Stomach (tissue), 9 donors: ENCODE results near the gene NAA35. TPM values are rescaled to one million over a fixed set of nuclear protein-coding genes. Genes with fewer than 3 reads are reported as not detected.
"Not testable (repeated sequence)": the region's sequence is repeated elsewhere in the genome, so short reads cannot be mapped to it uniquely, and the experiment has no call there.

ENCODE experiments used
- DNase-seq, 2 donors: peaks; one replicate each; pipeline versions ENCODE4 v3.0.0 to v3.0.0-alpha.2; 2013 to 2019
- H3K27ac ChIP-seq, 5 donors: fragments of 200-600 bp in 4 of 5; sonication (generic) in 4 of 5; one replicate each; pipeline ENCODE4 v1.5.1; 2013 to 2019; ENCODE audit warnings: mild to moderate bottlenecking in 1 of 5, moderate library complexity in 1 of 5
- H3K27me3 ChIP-seq, 3 donors: fragments of 200-600 bp; sonication (generic); one replicate each; pipeline ENCODE4 v1.5.1; 2017 to 2019; ENCODE audit warnings: mixed run types in 1 of 3
- H3K36me3 ChIP-seq, 4 donors: fragments of 200-600 bp; sonication (generic); 1 replicate in 3 of 4; 2 replicates in 1 of 4; pipeline ENCODE4 v1.5.1; 2016 to 2019
- H3K4me1 ChIP-seq, 4 donors: fragments of 200-600 bp; sonication (generic); one replicate each; pipeline ENCODE4 v1.5.1; 2016 to 2019
- H3K4me3 ChIP-seq, 4 donors: fragments of 200-600 bp; sonication (generic) in 3 of 4; one replicate each; pipeline ENCODE4 v1.5.1; 2016 to 2019; ENCODE audit warnings: mild to moderate bottlenecking in 1 of 4
- H3K9me3 ChIP-seq, 4 donors: fragments of 200-600 bp; sonication (generic); one replicate each; pipeline ENCODE4 v1.5.1; 2016 to 2019
- EP300 ChIP-seq: sonication (generic); formaldehyde crosslinking; IDR thresholded peaks from one replicate; pipeline ENCODE4 v1.6.1; 2017; ENCODE audit warnings: antibody characterized with exemption
- POLR2A ChIP-seq, 4 donors: fragments of 450-650 bp; IDR thresholded peaks; one replicate each; pipeline ENCODE4 v1.6.1; 2016; ENCODE audit warnings: antibody characterized with exemption in 4 of 4, control low read depth in 2 of 4, mild to moderate bottlenecking in 1 of 4, moderate library complexity in 1 of 4
- POLR2AphosphoS5 ChIP-seq, 3 donors: sonication (generic); formaldehyde crosslinking; IDR thresholded peaks; one replicate each; pipeline ENCODE4 v1.6.1; 2016; ENCODE audit warnings: antibody characterized with exemption in 3 of 3
- WGBS, 5 donors: extraction: QIAGEN DNeasy Blood & Tissue Kit in 3 of 5; methylation state at CpG; one replicate each; pipeline versions ENCODE4 v1.1.5 to v1.1.7; 2013 to 2018; 5-methylcytosine and 5-hydroxymethylcytosine counted together
- intact Hi-C: fragments of 100-400 bp; cut with DNase I; formaldehyde crosslinking; loops from one replicate; pipeline ENCODE4 v1.15.1; 2023; ENCODE audit warnings: low total_unique reads
- polyA plus RNA-seq, 3 donors: library from polyadenylated mRNA; stranded (reverse); fragments of 200-250 nt; gene quantifications; one replicate each; pipeline ENCODE4 v1.2.3, GENCODE V29; 2013
- total RNA-seq, 5 donors: library from RNA; depleted of rRNA; stranded (reverse); fragments of >200 nt; gene quantifications; one replicate each; pipeline versions ENCODE4 v1.1.0 to v1.2.3, GENCODE V29; 2014 to 2016
- TF ChIP-seq, protein P1 (sequence below), 7 experiments: fragments of 450-650 bp in 4 of 7; fragments of 200-600 bp in 3 of 7; sonication (generic) in 3 of 7; IDR thresholded peaks; one replicate each; pipeline ENCODE4 v1.5.1; 2016 to 2019; ENCODE audit warnings: antibody characterized with exemption in 7 of 7, control low read depth in 2 of 7, mild to moderate bottlenecking in 1 of 7
- donor health status: healthy with polysubstance abuse.
- donor health status: Bipolar disorder and iron deficiency.
- donor health status: healthy.

NAA35 gene
- total and polyA plus RNA-seq, 8 donors = 6.0 to 67.0 (median 10.4) TPM

DNA sequence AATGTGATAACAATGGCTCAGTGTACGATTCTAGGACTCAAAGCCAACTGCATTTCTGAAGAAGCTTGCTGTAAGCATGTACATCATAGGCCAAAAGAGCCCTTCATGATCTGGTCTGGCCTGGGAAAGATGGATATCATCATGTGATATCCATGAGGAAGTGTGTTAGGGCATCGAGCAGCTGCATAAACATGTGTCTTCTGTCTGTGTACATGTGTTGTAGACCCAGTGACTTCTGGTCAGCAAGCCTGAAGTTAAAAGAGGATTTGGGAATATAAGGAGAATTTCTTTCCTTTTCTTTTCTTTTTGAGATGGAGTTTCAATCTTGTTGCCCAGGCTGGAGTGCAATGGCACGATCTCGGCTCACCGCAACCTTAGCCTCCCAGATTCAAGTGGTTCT is 15.5 kb upstream of the NAA35 start:
- H3K9me3 ChIP-seq = no peaks in the 10 kb centered on the region
- intact Hi-C loops = no loop called here
- no peak overlapping the region for H3K4me3 ChIP-seq
- no peaks in the 10 kb centered on the region for H3K27me3 ChIP-seq
- WGBS, 5 donors = 82 to 92% (median 84%) methylated on average over 5 of the region's 5 CpGs
- H3K36me3 ChIP-seq = no peaks in the 10 kb centered on the region
- no peaks in the 10 kb centered on the region for H3K4me1 ChIP-seq
- no peak for TF ChIP-seq POLR2AphosphoS5 (IDR thresholded peaks at IDR 0.05)
- TF ChIP-seq POLR2A (IDR thresholded peaks at IDR 0.05) = no peak
- no peak for TF ChIP-seq EP300
- TF ChIP-seq, protein P1, sequence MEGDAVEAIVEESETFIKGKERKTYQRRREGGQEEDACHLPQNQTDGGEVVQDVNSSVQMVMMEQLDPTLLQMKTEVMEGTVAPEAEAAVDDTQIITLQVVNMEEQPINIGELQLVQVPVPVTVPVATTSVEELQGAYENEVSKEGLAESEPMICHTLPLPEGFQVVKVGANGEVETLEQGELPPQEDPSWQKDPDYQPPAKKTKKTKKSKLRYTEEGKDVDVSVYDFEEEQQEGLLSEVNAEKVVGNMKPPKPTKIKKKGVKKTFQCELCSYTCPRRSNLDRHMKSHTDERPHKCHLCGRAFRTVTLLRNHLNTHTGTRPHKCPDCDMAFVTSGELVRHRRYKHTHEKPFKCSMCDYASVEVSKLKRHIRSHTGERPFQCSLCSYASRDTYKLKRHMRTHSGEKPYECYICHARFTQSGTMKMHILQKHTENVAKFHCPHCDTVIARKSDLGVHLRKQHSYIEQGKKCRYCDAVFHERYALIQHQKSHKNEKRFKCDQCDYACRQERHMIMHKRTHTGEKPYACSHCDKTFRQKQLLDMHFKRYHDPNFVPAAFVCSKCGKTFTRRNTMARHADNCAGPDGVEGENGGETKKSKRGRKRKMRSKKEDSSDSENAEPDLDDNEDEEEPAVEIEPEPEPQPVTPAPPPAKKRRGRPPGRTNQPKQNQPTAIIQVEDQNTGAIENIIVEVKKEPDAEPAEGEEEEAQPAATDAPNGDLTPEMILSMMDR (IDR thresholded peaks at IDR 0.05) = no peak
- no peak overlapping the region for H3K27ac ChIP-seq
- DNase-seq = no peak

DNA sequence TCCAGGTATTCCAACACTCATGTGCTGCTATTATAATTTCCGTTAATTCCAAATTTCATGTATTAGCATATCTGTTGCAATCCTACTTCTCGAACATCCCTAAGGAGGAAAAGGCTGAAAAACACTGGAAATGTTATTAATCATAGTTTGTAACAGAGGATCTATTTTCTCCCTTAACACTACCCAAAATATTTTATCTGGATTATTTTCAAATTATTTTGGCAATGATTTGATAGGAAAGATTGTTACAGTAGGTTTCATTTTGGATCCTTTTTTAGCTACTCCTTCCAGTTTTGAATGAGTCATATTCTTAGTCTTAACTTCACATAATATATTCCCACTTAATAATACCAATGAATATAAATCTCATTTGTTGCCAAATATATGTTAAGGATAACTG is 13.9 kb upstream of the NAA35 start:
- 69 to 91% (median 86%) methylated on average over 2 of the region's 2 CpGs for WGBS, 5 donors

DNA sequence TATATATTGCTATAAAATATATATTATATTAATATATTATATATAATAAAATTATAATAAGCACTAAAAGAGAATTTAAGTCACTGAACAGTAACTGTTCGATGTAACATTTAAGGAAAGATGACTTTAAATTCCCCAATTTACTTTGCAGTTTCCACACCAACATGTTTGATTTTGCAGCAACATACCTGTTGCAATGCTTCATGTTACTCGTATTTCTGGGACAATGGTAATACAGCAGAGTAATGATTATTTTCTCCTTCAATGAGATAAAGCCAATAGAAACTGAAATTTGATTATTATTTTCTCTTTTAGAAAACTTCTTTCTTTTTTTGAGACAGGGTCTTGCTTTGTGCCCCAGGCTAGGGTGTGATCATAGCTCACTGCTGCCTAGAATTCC is 9.5 kb upstream of the NAA35 start:
- H3K36me3 ChIP-seq = no peaks in the 10 kb centered on the region
- H3K27ac ChIP-seq = no peak overlapping the region
- no peaks in the 10 kb centered on the region for H3K4me1 ChIP-seq
- TF ChIP-seq POLR2AphosphoS5 (IDR thresholded peaks at IDR 0.05) (no peak), EP300 (no peak), POLR2A (IDR thresholded peaks at IDR 0.05) (no peak)
- TF ChIP-seq, protein P1 (IDR thresholded peaks at IDR 0.05) = no peak
- H3K9me3 ChIP-seq = no peaks in the 10 kb centered on the region
- DNase-seq = no peak
- intact Hi-C loops = no loop called here
- H3K4me3 ChIP-seq = no peak overlapping the region
- WGBS, 5 donors = 83 to 92% (median 89%) methylated on average over 2 of the region's 2 CpGs
- no peaks in the 10 kb centered on the region for H3K27me3 ChIP-seq

More for the DNA sequence above, 13.9 kb upstream of the NAA35 start:
- no peaks in the 10 kb centered on the region for H3K9me3 ChIP-seq
- no peaks in the 10 kb centered on the region for H3K27me3 ChIP-seq
- H3K4me3 ChIP-seq = no peak overlapping the region
- intact Hi-C loops = no loop called here
- H3K36me3 ChIP-seq = no peaks in the 10 kb centered on the region
- DNase-seq = no peak
- TF ChIP-seq POLR2AphosphoS5 (IDR thresholded peaks at IDR 0.05) (no peak), POLR2A (IDR thresholded peaks at IDR 0.05) (no peak), EP300 (no peak)
- TF ChIP-seq, protein P1 (IDR thresholded peaks at IDR 0.05) = no peak
- no peak overlapping the region for H3K27ac ChIP-seq
- no peaks in the 10 kb centered on the region for H3K4me1 ChIP-seq

DNA sequence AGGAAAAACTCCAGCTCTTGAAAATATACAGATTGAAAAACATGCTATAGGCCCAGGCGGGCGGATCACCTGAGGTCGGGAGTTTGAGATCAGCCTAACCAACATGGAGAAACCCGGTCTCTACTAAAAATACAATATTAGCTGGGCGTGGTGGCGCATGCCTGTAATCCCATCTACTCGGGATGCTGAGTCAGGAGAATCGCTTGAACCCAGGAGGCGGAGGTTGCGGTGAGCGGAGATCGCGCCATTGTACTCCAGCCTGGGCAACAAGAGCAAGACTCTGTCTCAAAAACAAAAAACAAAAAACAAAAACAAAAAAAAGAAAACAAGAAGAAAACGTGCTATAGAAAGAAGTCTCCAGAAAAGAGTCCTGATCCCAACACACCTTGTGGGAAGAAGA is 5.0 kb upstream of the NAA35 start:
- DNase-seq, H3K36me3 ChIP-seq, H3K27me3 ChIP-seq, intact Hi-C loops, H3K4me1 ChIP-seq, H3K4me3 ChIP-seq, H3K27ac ChIP-seq, H3K9me3 ChIP-seq: not testable (repeated sequence)
- WGBS, 5 donors = 92 to 98% (median 95%) methylated on average over 14 of the region's 14 CpGs

DNA sequence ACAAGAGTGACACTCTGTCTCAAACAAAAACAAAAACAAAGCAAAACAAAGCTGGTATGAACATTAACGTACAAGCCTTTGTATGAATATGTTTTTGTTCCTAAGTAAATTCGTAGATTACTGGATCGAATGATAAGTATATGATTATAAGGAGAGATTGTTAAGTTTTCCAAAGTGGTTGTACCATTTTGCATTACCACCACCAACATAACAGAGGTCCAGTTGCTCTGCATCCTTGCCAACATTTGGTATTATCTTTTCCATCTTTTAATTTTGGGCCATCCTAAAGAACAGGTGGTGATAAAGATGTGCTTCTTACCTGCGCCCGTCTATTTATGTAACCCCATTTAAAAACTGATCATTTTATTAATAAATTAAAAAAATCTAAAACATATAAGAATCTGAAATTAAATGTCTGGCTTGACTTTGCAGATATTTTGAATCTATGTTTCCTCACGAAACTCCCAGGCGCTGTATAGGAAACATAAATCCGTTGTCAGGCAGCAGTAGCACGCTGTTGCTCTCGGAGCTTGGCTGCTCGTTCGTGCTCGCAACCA is 593 bp upstream of the NAA35 start:
- H3K27me3 ChIP-seq = no peaks in the 10 kb centered on the region
- intact Hi-C loops = no loop called here
- H3K4me3 ChIP-seq = peak overlapping the region; percentile 74 to 99 (median 96)
- DNase-seq = no peak
- H3K36me3 ChIP-seq = peaks cover 0 to 23% (median 11%) of the 10 kb centered on the region in 4 donors
- H3K27ac ChIP-seq = peak overlapping the region; percentile 90 to 98 (median 96)
- WGBS, 5 donors = 18 to 22% (median 19%) methylated on average over 13 of the region's 13 CpGs
- peaks cover 22 to 42% (median 34%) of the 10 kb centered on the region in 4 donors for H3K4me1 ChIP-seq
- peak in 2 of 4 donors; percentile 63 to 68 for TF ChIP-seq POLR2A (IDR thresholded peaks at IDR 0.05)
- no peak for TF ChIP-seq EP300
- H3K9me3 ChIP-seq = no peaks in the 10 kb centered on the region
